OCI-LY7 (cell line): ENCODE data around the gene PTPN18. TPM values are rescaled to one million over a fixed set of nuclear protein-coding genes. Genes with fewer than 3 reads are reported as not detected.

Experiments used
- BruUV-seq: library from RNA; stranded (reverse); fragments of 400-500 nt; replicated peaks from 2 replicates; lab custom pipeline; 2021; lab: Mats Ljungman, UMichigan
- CTCF ChIA-PET: fragments of 300-600 bp; sonication (Branson Sonifier 250); formaldehyde crosslinking; loops from one replicate; lab custom pipeline; 2022; ENCODE audit warnings: antibody characterized with exemption; ENCODE audit not compliant: unreplicated experiment; lab: Charles Lee
- POLR2A ChIA-PET: fragments of 300-600 bp; sonication (Branson Sonifier 250); formaldehyde crosslinking; loops from one replicate; lab custom pipeline; 2022; ENCODE audit warnings: antibody characterized with exemption; lab: Charles Lee
- DNase-seq: peaks from one replicate; pipeline ENCODE4 v3.0.0-alpha.2; 2015; ENCODE audit warnings: low spot score
- H2AFZ ChIP-seq: fragments of 200-600 bp; sonication (generic), shearing (Covaris generic); 2 replicates; pipeline ENCODE4 v1.6.1; 2014; ENCODE audit warnings: mild to moderate bottlenecking, antibody characterized with exemption, low read length, moderate library complexity
- H3K27ac ChIP-seq: fragments of 200-600 bp; sonication (generic); 2 replicates; pipeline ENCODE4 v1.5.1; 2014; ENCODE audit warnings: mixed run types, low read depth, mild to moderate bottlenecking, moderate library complexity, low read length, inconsistent platforms; ENCODE audit not compliant: poor library complexity, severe bottlenecking
- H3K36me3 ChIP-seq: fragments of 200-600 bp; sonication (generic); 2 replicates; pipeline ENCODE4 v1.6.1; 2014; ENCODE audit warnings: mild to moderate bottlenecking, antibody characterized with exemption, low read length, moderate library complexity, mixed read lengths; ENCODE audit not compliant: insufficient read depth
- H3K4me1 ChIP-seq: fragments of 200-600 bp; sonication (generic); 2 replicates; pipeline ENCODE4 v1.5.1; 2014; ENCODE audit warnings: mild to moderate bottlenecking, low read length; ENCODE audit not compliant: insufficient read depth, poor library complexity, severe bottlenecking
- H3K4me2 ChIP-seq: fragments of 200-600 bp; sonication (generic); 2 replicates; pipeline ENCODE4 v1.6.1; 2014; ENCODE audit warnings: mild to moderate bottlenecking, low read length
- H3K4me3 ChIP-seq: fragments of 200-600 bp; sonication (generic); 2 replicates; pipeline ENCODE4 v1.5.1; 2014; ENCODE audit warnings: mild to moderate bottlenecking, low read depth, low read length; ENCODE audit not compliant: poor library complexity, severe bottlenecking
- H3K79me2 ChIP-seq: fragments of 200-600 bp; sonication (generic); 2 replicates; pipeline ENCODE4 v1.6.1; 2016; ENCODE audit warnings: low read depth, mild to moderate bottlenecking, low read length, moderate library complexity, mixed read lengths; ENCODE audit not compliant: insufficient read depth
- H3K9me2 ChIP-seq: fragments of 200-600 bp; sonication (generic); 2 replicates; pipeline ENCODE4 v1.6.1; 2016; ENCODE audit warnings: mild to moderate bottlenecking, low read length, mixed read lengths; ENCODE audit not compliant: insufficient read depth
- H3K9me3 ChIP-seq: fragments of 200-600 bp; sonication (generic); 2 replicates; pipeline ENCODE4 v1.6.1; 2014; ENCODE audit warnings: mild to moderate bottlenecking, mixed run types, low read length, mixed read lengths
- H4K20me1 ChIP-seq: fragments of 200-600 bp; sonication (generic); 2 replicates; pipeline ENCODE4 v1.6.1; 2014; ENCODE audit warnings: mild to moderate bottlenecking, antibody characterized with exemption, low read length, moderate library complexity, mixed read lengths; ENCODE audit not compliant: insufficient read depth
- CTCF ChIP-seq: fragments of 200-600 bp; sonication (generic); conservative IDR thresholded peaks from 2 replicates; pipeline ENCODE4 v1.5.1; 2014; ENCODE audit warnings: mild to moderate bottlenecking, antibody characterized with exemption, low read length, moderate library complexity, mixed read lengths
- EZH2phosphoT487 ChIP-seq: fragments of 200-600 bp; sonication (generic); IDR thresholded peaks from 2 replicates; pipeline ENCODE4 v1.6.1; 2018; ENCODE audit warnings: low read depth, borderline replicate concordance, mild to moderate bottlenecking, mixed run types, antibody characterized with exemption, low read length, moderate library complexity, mixed read lengths
- intact Hi-C: fragments of 100-400 bp; cut with micrococcal nuclease; formaldehyde crosslinking; loops from one replicate; pipeline ENCODE4 v1.10.0; 2022; ENCODE audit not compliant: unreplicated experiment
- total RNA-seq, 2 experiments: library from RNA; depleted of rRNA in 1 of 2; stranded (reverse); fragments of >200 nt in 1 of 2; shearing (Covaris generic) in 1 of 2; gene quantifications; 2 replicates each; pipeline ENCODE4 v1.2.3, GENCODE V29; 2014 to 2022

The PTPN18 gene
- total RNA-seq, 2 experiments from 2014 or later: 96.6 to 309 TPM

GRCh38 chr2:130388221-130388907 lies 32.5 kb downstream of the PTPN18 start:
- H2AFZ ChIP-seq: peak overlapping the region; percentile 10; the same call in 1 of the 2 replicates
- no peaks in the 10 kb centered on the region for H3K9me2 ChIP-seq
- intact Hi-C loops: loop anchor here (5.0 kb wide), 1 partner anchor 206 kb away; the partner anchor contains the start of genes MZT2B and SMPD4
- H3K9me3 ChIP-seq: no peaks in the 10 kb centered on the region
- no peak for TF ChIP-seq CTCF
- TF ChIP-seq EZH2phosphoT487: no peak
- BruUV-seq: no TSS peak
- POLR2A ChIA-PET: interaction anchor here (0.6 to 10.8 kb wide), 4 partner anchors 11 to 452 kb away, joined by 4 to 209 read pairs (median 101); partner anchors contain the start of genes IMP4 and PTPN18
- peak overlapping the region; percentile 100 for H3K27ac ChIP-seq
- peak overlapping the region; percentile 91 for H3K4me2 ChIP-seq
- H3K4me3 ChIP-seq: peak overlapping the region; percentile 38
- H3K36me3 ChIP-seq: peaks cover 5% of the 10 kb centered on the region
- no peaks in the 10 kb centered on the region; the same call in 1 of the 2 replicates for H3K79me2 ChIP-seq
- peaks cover 89% of the 10 kb centered on the region for H3K4me1 ChIP-seq
- no peaks in the 10 kb centered on the region for H4K20me1 ChIP-seq
- peak; percentile 51 for DNase-seq
- CTCF ChIA-PET: interaction anchor here (3.3 kb wide), 2 partner anchors 12 to 15 kb away, joined by 12 to 14 read pairs; no protein-coding TSS in a partner anchor

GRCh38 chr2:130389358-130389757 lies 33.5 kb downstream of the PTPN18 start:
- BruUV-seq: no TSS peak
- POLR2A ChIA-PET: interaction anchor here (1.7 to 10.8 kb wide), 6 partner anchors 12 to 47 kb away, joined by 10 to 209 read pairs (median 28); partner anchors contain the start of genes IMP4 and PTPN18
- peaks cover 93% of the 10 kb centered on the region for H3K4me1 ChIP-seq

More at GRCh38 chr2:130389358-130389757, 33.5 kb downstream of the PTPN18 start:
- H3K36me3 ChIP-seq: no peaks in the 10 kb centered on the region
- H3K79me2 ChIP-seq: no peaks in the 10 kb centered on the region; the same call in 1 of the 2 replicates
- H3K9me2 ChIP-seq: no peaks in the 10 kb centered on the region
- no peaks in the 10 kb centered on the region for H3K9me3 ChIP-seq
- H3K27ac ChIP-seq: peak overlapping the region; percentile 100
- CTCF ChIA-PET: interaction anchor here (1.6 to 3.3 kb wide), 5 partner anchors 10 to 47 kb away, joined by 4 to 14 read pairs (median 8); partner anchors contain the start of gene IMP4
- H4K20me1 ChIP-seq: no peaks in the 10 kb centered on the region
- no peak for DNase-seq
- no peak overlapping the region for H3K4me3 ChIP-seq
- no peak for TF ChIP-seq EZH2phosphoT487
- TF ChIP-seq CTCF: no peak
- peak overlapping the region; percentile 91 for H3K4me2 ChIP-seq
- intact Hi-C loops: loop anchor here (5.0 kb wide), 1 partner anchor 207 kb away; the partner anchor contains the start of genes MZT2B and SMPD4
- no peak overlapping the region for H2AFZ ChIP-seq
